HG02571 (cell line): ENCODE results near the gene CRNN.

ENCODE experiments used
- ATAC-seq: cut with Tn5 transposase; IDR thresholded peaks from one replicate; pipeline ENCODE4 v1.9.1; 2021; ENCODE audit warnings: mild to moderate bottlenecking, moderate library complexity; ENCODE audit not compliant: unreplicated experiment

Gene CRNN

GRCh38 chr1:152413909-152414308 is at the start of gene CRNN:
CRNN (minus strand) TSS chr1:152414263; CDS start chr1:152412233, 2,030 bp downstream.
- no peak for ATAC-seq

- ATAC-seq, result no peak
These were observed 48.6 kb upstream of the CRNN start for GRCh38 chr1:152462636-152463035.

- no peak for ATAC-seq
These were observed 47.5 kb upstream of the CRNN start for GRCh38 chr1:152461544-152461943.

GRCh38 chr1:152460529-152460899 is 46.5 kb upstream of the CRNN start:
- ATAC-seq, result no peak

- peak; percentile 86 for ATAC-seq
These were observed 45.8 kb upstream of the CRNN start for GRCh38 chr1:152459596-152460528.

GRCh38 chr1:152458384-152459185 is 44.5 kb upstream of the CRNN start:
- no peak for ATAC-seq

- no peak for ATAC-seq
These were observed 43.5 kb upstream of the CRNN start for GRCh38 chr1:152457561-152457960.

GRCh38 chr1:152457071-152457470 is 43.0 kb upstream of the CRNN start:
- no peak for ATAC-seq

- no peak for ATAC-seq
These were observed 37.2 kb upstream of the CRNN start for GRCh38 chr1:152451254-152451653.

GRCh38 chr1:152449661-152450060 is 35.6 kb upstream of the CRNN start:
- no peak for ATAC-seq

GRCh38 chr1:152448496-152448895 is 34.4 kb upstream of the CRNN start:
- no peak for ATAC-seq

GRCh38 chr1:152448095-152448494 is 34.0 kb upstream of the CRNN start:
- no peak for ATAC-seq

GRCh38 chr1:152447484-152447883 is 33.4 kb upstream of the CRNN start:
- ATAC-seq, result no peak

GRCh38 chr1:152444045-152444444 is 30.0 kb upstream of the CRNN start:
- no peak for ATAC-seq

GRCh38 chr1:152442765-152443164 is 28.7 kb upstream of the CRNN start:
- no peak for ATAC-seq

GRCh38 chr1:152442301-152442700 is 28.2 kb upstream of the CRNN start:
- no peak for ATAC-seq

GRCh38 chr1:152441756-152442155 is 27.7 kb upstream of the CRNN start:
- no peak for ATAC-seq

- peak; percentile 89 for ATAC-seq
These were observed 26.8 kb upstream of the CRNN start for GRCh38 chr1:152440635-152441471.

GRCh38 chr1:152436593-152437496 is 22.8 kb upstream of the CRNN start:
- no peak for ATAC-seq

GRCh38 chr1:152427458-152427857 is 13.4 kb upstream of the CRNN start:
- ATAC-seq, result no peak
